ENCODE data around the gene ZNF341.

Gene ZNF341

DNA sequence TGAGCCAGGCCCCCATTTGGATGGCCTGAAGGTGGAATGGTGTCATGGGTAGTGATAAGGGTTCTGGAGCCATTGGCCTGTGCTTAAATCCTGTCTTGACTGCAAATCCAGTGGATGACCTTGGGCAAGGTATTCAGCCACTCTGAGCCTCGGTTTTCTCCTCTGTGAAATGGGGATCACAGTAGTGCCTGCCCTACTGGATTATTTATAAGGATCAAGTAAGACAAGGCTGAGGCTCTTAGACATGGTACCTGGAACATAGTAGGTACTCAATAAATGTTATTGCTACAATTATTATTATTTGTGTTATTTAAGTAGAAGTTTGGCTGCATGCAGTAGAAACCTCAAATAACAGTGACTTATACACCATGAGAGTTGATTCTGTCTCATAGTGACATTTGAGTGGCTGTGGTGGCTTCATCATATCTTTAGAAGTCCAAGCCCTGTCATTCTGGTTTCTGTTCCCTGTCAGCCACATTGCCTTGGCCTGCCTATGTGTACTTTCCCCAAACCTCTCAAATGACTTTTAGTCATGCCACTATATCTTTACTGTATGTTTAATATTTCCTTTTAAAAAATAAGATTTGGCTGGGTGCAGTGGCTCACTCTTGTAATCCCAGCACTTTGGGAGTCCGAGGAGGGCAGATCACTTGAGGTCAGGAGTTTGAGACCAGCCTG, 41.8 kb downstream of the ZNF341 start:
- Histone ChIP-seq H3K9ac (ENCODE audit: low read depth, low read length) (no peak overlapping the region), H3K36me3 (ENCODE audit: control insufficient read depth, insufficient read depth, low read length) (peaks cover 3% of the 10 kb centered on the region; the same call in 1 of the 2 replicates), H3K9me3 (ENCODE audit: control insufficient read depth, insufficient read depth, low read length) (no peaks in the 10 kb centered on the region), H3K4me3 (ENCODE audit: low read depth, low read length) (no peak overlapping the region), H3K27ac (ENCODE audit: low read depth, low read length) (no peak overlapping the region), H3K4me1 (ENCODE audit: control insufficient read depth, insufficient read depth, low read length) (no peaks in the 10 kb centered on the region), H3K27me3 (ENCODE audit: control insufficient read depth, insufficient read depth, low read length) (no peaks in the 10 kb centered on the region)

DNA sequence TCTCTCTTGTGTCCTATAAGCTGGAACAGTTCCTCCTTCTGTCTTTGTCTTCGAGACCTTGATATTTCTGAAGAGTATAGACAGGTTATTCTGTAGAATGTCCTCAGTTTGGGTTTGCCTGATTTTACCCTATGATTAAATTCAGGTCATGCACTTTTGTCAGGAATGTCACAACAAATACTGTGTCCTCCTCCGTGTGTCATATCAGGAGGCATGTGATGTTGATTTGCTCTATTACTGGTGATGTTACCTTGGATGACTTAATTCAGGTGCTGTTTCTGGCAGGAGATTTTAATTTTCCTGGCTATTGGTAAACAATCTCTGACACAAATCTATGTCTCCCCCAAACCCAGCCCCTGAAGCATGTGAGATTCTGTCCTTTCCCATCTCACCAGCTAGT, 46.0 kb downstream of the ZNF341 start:
- H3K27ac ChIP-seq (ENCODE audit: low read depth, low read length), result no peak overlapping the region
- H3K4me3 ChIP-seq (ENCODE audit: low read depth, low read length), result no peak overlapping the region
- H3K4me1 ChIP-seq (ENCODE audit: control insufficient read depth, insufficient read depth, low read length), result no peaks in the 10 kb centered on the region
- no peaks in the 10 kb centered on the region for H3K27me3 ChIP-seq (ENCODE audit: control insufficient read depth, insufficient read depth, low read length)
- no peaks in the 10 kb centered on the region for H3K9me3 ChIP-seq (ENCODE audit: control insufficient read depth, insufficient read depth, low read length)
- 0 out of 2 replicates have a peak, but pooled peaks cover 2% of the 10 kb centered on the region for H3K36me3 ChIP-seq (ENCODE audit: control insufficient read depth, insufficient read depth, low read length)
- H3K9ac ChIP-seq (ENCODE audit: low read depth, low read length), result no peak overlapping the region

DNA sequence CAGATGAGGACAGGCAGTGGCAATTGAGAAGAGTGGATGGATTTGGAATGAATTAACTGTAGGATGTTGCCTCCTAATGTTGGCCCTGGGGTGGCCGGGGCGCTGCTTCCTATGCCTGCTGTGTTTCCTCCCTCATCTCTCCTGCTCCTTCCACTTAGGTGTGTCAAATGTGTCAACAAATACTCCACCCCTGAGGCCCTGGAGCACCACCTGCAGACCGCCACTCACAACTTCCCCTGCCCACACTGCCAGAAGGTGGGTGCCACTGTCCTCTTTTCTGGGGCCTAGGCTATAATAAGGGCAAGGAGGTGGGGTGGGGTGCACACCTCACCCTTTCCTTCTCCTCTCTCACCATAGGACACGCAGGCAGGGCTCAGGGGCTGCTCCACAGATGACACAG, 49.3 kb downstream of the ZNF341 start:
- Histone ChIP-seq H3K27ac (ENCODE audit: low read depth, low read length) (no peak overlapping the region), H3K9me3 (ENCODE audit: control insufficient read depth, insufficient read depth, low read length) (no peaks in the 10 kb centered on the region), H3K4me1 (ENCODE audit: control insufficient read depth, insufficient read depth, low read length) (no peaks in the 10 kb centered on the region)

DNA sequence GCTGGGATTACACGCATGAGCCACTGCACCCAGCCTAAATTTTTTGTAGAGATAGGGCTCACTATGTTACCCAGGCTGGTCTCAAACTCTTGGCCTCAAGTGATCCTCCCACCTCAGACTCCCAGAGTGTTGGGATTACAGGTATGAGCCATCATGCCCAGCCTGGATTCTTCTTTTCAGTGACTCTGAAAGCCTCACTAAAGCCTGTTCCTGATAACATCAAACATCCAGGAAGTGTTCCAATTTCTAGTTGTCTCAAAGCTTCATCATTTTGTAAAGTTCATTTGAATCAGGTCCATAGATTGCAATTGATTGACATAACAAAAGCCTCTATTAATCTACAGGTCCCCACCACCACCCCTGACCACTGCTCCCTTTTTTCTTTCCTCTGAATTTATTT, 50.1 kb downstream of the ZNF341 start:
- Histone ChIP-seq H3K4me3 (ENCODE audit: low read depth, low read length) (no peak overlapping the region), H3K4me1 (ENCODE audit: control insufficient read depth, insufficient read depth, low read length) (no peaks in the 10 kb centered on the region), H3K36me3 (ENCODE audit: control insufficient read depth, insufficient read depth, low read length) (0 out of 2 replicates have a peak, but pooled peaks cover 2% of the 10 kb centered on the region), H3K9me3 (ENCODE audit: control insufficient read depth, insufficient read depth, low read length) (no peaks in the 10 kb centered on the region), H3K9ac (ENCODE audit: low read depth, low read length) (no peak overlapping the region), H3K27me3 (ENCODE audit: control insufficient read depth, insufficient read depth, low read length) (no peaks in the 10 kb centered on the region), H3K27ac (ENCODE audit: low read depth, low read length) (no peak overlapping the region)

More for the DNA sequence above, 49.3 kb downstream of the ZNF341 start:
- Histone ChIP-seq H3K4me3 (ENCODE audit: low read depth, low read length) (no peak overlapping the region), H3K36me3 (ENCODE audit: control insufficient read depth, insufficient read depth, low read length) (0 out of 2 replicates have a peak, but pooled peaks cover 2% of the 10 kb centered on the region), H3K27me3 (ENCODE audit: control insufficient read depth, insufficient read depth, low read length) (no peaks in the 10 kb centered on the region), H3K9ac (ENCODE audit: low read depth, low read length) (no peak overlapping the region)

DNA sequence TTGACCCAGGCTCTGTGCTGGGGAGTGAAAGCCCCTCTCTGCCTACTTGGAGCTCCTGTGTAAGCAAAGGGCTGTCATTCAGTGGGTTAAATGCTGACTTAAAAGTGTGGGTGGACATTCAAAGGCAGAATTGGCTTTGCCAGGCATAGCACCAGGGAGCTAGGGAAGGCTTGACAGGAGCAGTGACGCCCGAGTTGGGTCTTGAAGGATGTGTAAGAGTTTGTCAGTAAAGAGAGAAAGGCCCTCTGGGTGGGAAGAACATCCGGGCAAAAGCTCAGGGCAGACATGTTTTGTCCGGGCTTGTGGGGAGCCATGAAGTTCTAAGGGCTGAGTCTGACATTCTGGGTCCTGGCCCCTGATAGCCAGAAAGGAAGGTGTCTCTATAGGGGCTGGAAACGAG, 51.5 kb downstream of the ZNF341 start:
- Histone ChIP-seq H3K4me1 (ENCODE audit: control insufficient read depth, insufficient read depth, low read length) (no peaks in the 10 kb centered on the region), H3K4me3 (ENCODE audit: low read depth, low read length) (no peak overlapping the region), H3K27me3 (ENCODE audit: control insufficient read depth, insufficient read depth, low read length) (no peaks in the 10 kb centered on the region), H3K9me3 (ENCODE audit: control insufficient read depth, insufficient read depth, low read length) (no peaks in the 10 kb centered on the region), H3K27ac (ENCODE audit: low read depth, low read length) (no peak overlapping the region), H3K36me3 (ENCODE audit: control insufficient read depth, insufficient read depth, low read length) (0 out of 2 replicates have a peak, but pooled peaks cover 2% of the 10 kb centered on the region), H3K9ac (ENCODE audit: low read depth, low read length) (no peak overlapping the region)

DNA sequence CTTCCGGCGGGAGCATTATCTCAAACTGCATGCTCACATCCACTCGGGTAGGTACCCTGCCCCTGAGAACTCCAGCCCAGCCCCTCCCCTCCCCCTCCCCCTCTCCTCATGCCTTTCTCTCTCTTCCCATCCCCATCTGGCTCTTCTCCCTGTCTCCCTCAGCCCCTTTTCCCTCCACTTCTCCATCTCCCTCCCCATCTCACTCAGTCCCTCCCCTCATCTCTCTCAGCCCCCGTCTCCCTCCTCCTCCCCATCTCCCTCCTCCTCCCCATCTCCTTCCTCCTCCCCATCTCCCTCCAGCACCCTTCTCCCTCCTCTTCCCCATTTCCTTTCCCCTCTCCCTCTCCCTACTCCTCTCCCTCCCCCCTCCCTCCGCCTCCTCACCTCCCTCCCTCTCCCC, 52.0 kb downstream of the ZNF341 start:
- H3K27ac ChIP-seq (ENCODE audit: low read depth, low read length), result no peak overlapping the region
- no peaks in the 10 kb centered on the region for H3K4me1 ChIP-seq (ENCODE audit: control insufficient read depth, insufficient read depth, low read length)
- no peak overlapping the region for H3K9ac ChIP-seq (ENCODE audit: low read depth, low read length)

DNA sequence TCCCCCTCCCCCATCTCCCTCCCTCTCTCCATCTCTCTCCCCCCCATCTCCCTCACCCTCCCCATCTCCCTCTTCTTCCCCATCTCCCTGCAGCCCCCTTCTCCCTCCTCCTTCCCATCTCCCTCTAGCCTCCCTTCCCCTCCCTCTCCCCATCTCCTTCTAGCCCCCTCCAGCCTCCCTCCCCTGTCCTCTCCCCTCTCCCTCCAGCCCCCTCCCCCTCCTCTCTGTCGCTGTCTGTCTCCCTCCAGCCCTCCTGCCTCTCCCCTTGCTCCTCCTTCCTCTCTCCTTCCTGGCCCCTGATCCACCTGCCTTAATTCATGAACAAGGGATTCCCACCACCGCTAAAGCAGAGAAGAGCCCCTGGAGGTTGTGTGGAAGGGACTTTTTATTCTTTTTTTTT, 52.4 kb downstream of the ZNF341 start:
- no peaks in the 10 kb centered on the region for H3K9me3 ChIP-seq (ENCODE audit: control insufficient read depth, insufficient read depth, low read length)
- no peak overlapping the region for H3K27ac ChIP-seq (ENCODE audit: low read depth, low read length)
- no peaks in the 10 kb centered on the region for H3K27me3 ChIP-seq (ENCODE audit: control insufficient read depth, insufficient read depth, low read length)
- no peak overlapping the region for H3K9ac ChIP-seq (ENCODE audit: low read depth, low read length)
- H3K4me3 ChIP-seq (ENCODE audit: low read depth, low read length), result no peak overlapping the region
- no peaks in the 10 kb centered on the region for H3K4me1 ChIP-seq (ENCODE audit: control insufficient read depth, insufficient read depth, low read length)
- H3K36me3 ChIP-seq (ENCODE audit: control insufficient read depth, insufficient read depth, low read length), result 0 out of 2 replicates have a peak, but pooled peaks cover 2% of the 10 kb centered on the region

More for the DNA sequence above, 52.0 kb downstream of the ZNF341 start:
- no peak overlapping the region for H3K4me3 ChIP-seq (ENCODE audit: low read depth, low read length)
- no peaks in the 10 kb centered on the region for H3K9me3 ChIP-seq (ENCODE audit: control insufficient read depth, insufficient read depth, low read length)
- no peaks in the 10 kb centered on the region for H3K27me3 ChIP-seq (ENCODE audit: control insufficient read depth, insufficient read depth, low read length)
- 0 out of 2 replicates have a peak, but pooled peaks cover 2% of the 10 kb centered on the region for H3K36me3 ChIP-seq (ENCODE audit: control insufficient read depth, insufficient read depth, low read length)

DNA sequence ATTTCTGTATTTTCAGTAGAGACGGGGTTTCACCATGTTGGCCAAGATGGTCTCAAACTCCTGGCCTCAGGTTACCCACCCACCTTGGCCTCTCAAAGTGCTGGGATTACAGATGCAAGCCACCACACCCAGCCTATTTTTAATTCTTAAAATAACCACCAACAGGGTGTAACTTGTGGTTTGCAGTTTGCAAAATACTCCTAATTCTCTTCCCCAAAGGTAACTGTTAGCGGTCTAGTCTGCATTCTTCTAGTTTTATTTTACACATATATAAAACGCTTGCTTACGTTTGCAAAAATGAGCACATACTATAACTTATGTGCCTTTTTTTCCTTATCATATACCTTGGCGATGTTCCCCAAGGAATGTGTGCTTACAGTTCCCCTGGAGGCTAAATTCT, 53.7 kb downstream of the ZNF341 start:
- Histone ChIP-seq H3K4me3 (ENCODE audit: low read depth, low read length) (no peak overlapping the region), H3K4me1 (ENCODE audit: control insufficient read depth, insufficient read depth, low read length) (no peaks in the 10 kb centered on the region), H3K9me3 (ENCODE audit: control insufficient read depth, insufficient read depth, low read length) (no peaks in the 10 kb centered on the region), H3K36me3 (ENCODE audit: control insufficient read depth, insufficient read depth, low read length) (0 out of 2 replicates have a peak, but pooled peaks cover 2% of the 10 kb centered on the region), H3K27ac (ENCODE audit: low read depth, low read length) (no peak overlapping the region), H3K27me3 (ENCODE audit: control insufficient read depth, insufficient read depth, low read length) (no peaks in the 10 kb centered on the region), H3K9ac (ENCODE audit: low read depth, low read length) (no peak overlapping the region)

DNA sequence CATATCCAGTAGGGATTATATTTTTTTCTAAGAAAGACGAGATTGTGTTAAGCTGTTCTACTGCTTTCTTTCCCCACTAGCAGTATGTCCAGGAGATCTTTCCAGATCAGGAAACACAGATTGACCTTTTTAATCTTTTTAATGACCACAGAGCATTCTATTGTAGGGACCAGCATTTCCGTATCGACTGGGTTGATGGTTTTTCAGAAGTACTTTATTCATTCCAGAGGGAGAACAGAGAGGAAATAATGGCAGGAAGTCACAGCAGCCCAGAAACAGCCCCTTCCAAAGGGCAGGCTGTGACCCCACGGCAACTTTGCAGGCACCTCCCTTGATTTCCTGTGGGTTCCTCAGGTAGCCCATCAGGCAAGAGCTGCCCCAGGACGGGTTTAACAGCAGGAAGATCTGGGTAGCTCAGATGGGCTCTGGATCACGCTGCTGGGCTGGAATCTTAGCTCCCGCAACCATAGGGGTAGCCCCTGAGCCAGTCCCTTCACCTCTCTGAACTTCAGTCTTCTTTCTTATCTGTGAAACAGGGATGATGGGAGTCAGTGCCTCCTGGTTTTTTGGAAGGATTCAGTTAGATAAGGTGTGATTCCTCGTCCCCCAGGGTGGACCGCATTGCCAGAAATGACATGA, 55.6 kb downstream of the ZNF341 start:
- no peak overlapping the region for H3K27ac ChIP-seq (ENCODE audit: low read depth, low read length)
- H3K4me1 ChIP-seq (ENCODE audit: control insufficient read depth, insufficient read depth, low read length), result no peaks in the 10 kb centered on the region
- H3K9ac ChIP-seq (ENCODE audit: low read depth, low read length), result no peak overlapping the region
- no peaks in the 10 kb centered on the region for H3K9me3 ChIP-seq (ENCODE audit: control insufficient read depth, insufficient read depth, low read length)
- H3K27me3 ChIP-seq (ENCODE audit: control insufficient read depth, insufficient read depth, low read length), result no peaks in the 10 kb centered on the region
- no peak overlapping the region for H3K4me3 ChIP-seq (ENCODE audit: low read depth, low read length)
- no peaks in the 10 kb centered on the region for H3K36me3 ChIP-seq (ENCODE audit: control insufficient read depth, insufficient read depth, low read length)

DNA sequence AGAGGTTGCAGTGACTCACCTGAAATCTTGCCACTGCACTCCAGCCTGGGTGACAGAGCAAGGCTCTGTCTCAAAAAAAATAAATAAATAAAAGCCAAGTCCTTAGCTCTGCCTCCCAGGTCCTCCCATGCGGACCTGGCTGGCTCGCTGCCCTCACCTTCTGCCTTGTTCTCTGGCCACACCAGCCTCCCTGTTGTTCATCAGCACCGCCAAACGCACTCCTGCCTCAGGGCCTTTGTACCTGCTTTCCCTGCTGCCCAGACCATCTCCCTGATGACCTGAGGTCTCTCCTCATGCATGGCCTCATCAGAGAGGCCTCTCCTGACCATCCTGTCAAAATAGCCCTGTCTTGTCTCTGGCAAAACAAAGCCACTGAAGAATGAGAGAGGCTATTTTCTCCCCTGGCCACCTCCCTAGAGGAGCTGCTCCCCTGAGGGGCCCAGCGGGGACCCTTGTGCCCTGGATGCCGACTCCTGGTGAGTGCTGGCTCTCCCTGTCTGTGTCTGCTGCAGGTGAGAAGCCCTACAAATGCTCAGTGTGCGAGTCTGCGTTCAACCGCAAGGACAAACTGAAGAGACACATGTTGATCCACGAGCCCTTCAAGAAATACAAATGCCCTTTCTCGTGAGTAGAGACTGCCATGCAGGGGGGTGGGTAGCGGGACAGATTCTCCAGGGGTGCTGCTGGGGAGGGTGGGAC, 56.7 kb downstream of the ZNF341 start:
- Histone ChIP-seq H3K27ac (ENCODE audit: low read depth, low read length) (no peak overlapping the region), H3K27me3 (ENCODE audit: control insufficient read depth, insufficient read depth, low read length) (no peaks in the 10 kb centered on the region), H3K4me3 (ENCODE audit: low read depth, low read length) (no peak overlapping the region), H3K9ac (ENCODE audit: low read depth, low read length) (no peak overlapping the region), H3K36me3 (ENCODE audit: control insufficient read depth, insufficient read depth, low read length) (no peaks in the 10 kb centered on the region), H3K4me1 (ENCODE audit: control insufficient read depth, insufficient read depth, low read length) (no peaks in the 10 kb centered on the region), H3K9me3 (ENCODE audit: control insufficient read depth, insufficient read depth, low read length) (no peaks in the 10 kb centered on the region)

Measured in HUES48 (cell line).